Mucosa of descending colon (tissue), 3 donors: Measurements from ENCODE around the gene FGF8. TPM values are rescaled to one million over a fixed set of nuclear protein-coding genes. Genes with fewer than 3 reads are reported as not detected.

Experiments used
- ATAC-seq: fragments of 200-7000 bp; cut with Tn5 transposase; one replicate; pipeline ENCODE4 v1.9.1; 2020; ENCODE audit warnings: mild to moderate bottlenecking, moderate library complexity
- DNase-seq, 3 donors: peaks; one replicate each; pipeline ENCODE4 v3.0.0-alpha.2; 2020
- H3K36me3 ChIP-seq: fragments of 200-600 bp; one replicate; pipeline ENCODE4 v1.8.0; 2021; ENCODE audit warnings: low read depth, mild to moderate bottlenecking
- H3K4me1 ChIP-seq: fragments of 200-600 bp; one replicate; pipeline ENCODE4 v1.8.0; 2021; ENCODE audit warnings: low read depth, mild to moderate bottlenecking
- H3K4me3 ChIP-seq: fragments of 200-600 bp; one replicate; pipeline ENCODE4 v1.8.0; 2021; ENCODE audit warnings: mild to moderate bottlenecking
- H3K9me3 ChIP-seq: fragments of 200-600 bp; one replicate; pipeline ENCODE4 v1.8.0; 2021; ENCODE audit warnings: mild to moderate bottlenecking
- CTCF ChIP-seq: fragments of 200-600 bp; IDR thresholded peaks from one replicate; pipeline ENCODE4 v1.8.0; 2022; ENCODE audit warnings: antibody characterized with exemption, mild to moderate bottlenecking
- intact Hi-C, 2 donors: fragments of 100-400 bp; cut with DNase I in 1 of 2; cut with micrococcal nuclease in 1 of 2; formaldehyde crosslinking; loops; one replicate each; pipeline versions ENCODE4 v1.11.0 to v1.11.1; 2022; cut with DNase I, micrococcal nuclease
- total RNA-seq, 3 donors: library from RNA; stranded (reverse); fragmentation: NEBNext Ultra II Directional in 2 of 3; extraction: Animal tissue kit (Norgen Biotek cat#: 25700) in 2 of 3; gene quantifications; one replicate each; pipeline versions ENCODE4 v1.2.1 to v1.2.4, GENCODE V29; 2021 to 2023
- donor health status: DM: no; HTN: no; CAD: no; lungs with moderate emphysema.
- donor health status: DM: no; HTN: no; CAD: no.
- donor health status: DM: no; HTN: yes; CAD: no.

Gene FGF8
- total RNA-seq, 3 donors from 2014 or later: not detected

- ATAC-seq (no peak), DNase-seq (no peak)
- intact Hi-C loops: loop anchor here in 1 of 2 donors (10.0 kb wide), 1 partner anchor 168 kb away; no protein-coding TSS in a partner anchor
- no peak for TF ChIP-seq CTCF
- Histone ChIP-seq H3K4me3 (no peak overlapping the region), H3K36me3 (no peaks in the 10 kb centered on the region), H3K4me1 (peaks cover 12% of the 10 kb centered on the region), H3K9me3 (no peaks in the 10 kb centered on the region)
Observed at GRCh38 chr10:101772895-101773761, 2.8 kb downstream of the FGF8 start.

- Histone ChIP-seq H3K4me3 (no peak overlapping the region), H3K9me3 (no peaks in the 10 kb centered on the region), H3K36me3 (no peaks in the 10 kb centered on the region), H3K4me1 (peaks cover 10% of the 10 kb centered on the region)
- no peak for TF ChIP-seq CTCF
- ATAC-seq (no peak), DNase-seq (no peak)
- intact Hi-C loops: loop anchor here in 1 of 2 donors (10.0 kb wide), 1 partner anchor 167 kb away; no protein-coding TSS in a partner anchor
Observed at GRCh38 chr10:101772017-101772894, 3.7 kb downstream of the FGF8 start.

GRCh38 chr10:101771380-101771779 lies 4.5 kb downstream of the FGF8 start:
- intact Hi-C loops: loop anchor here in 1 of 2 donors (10.0 kb wide), 1 partner anchor 167 kb away; no protein-coding TSS in a partner anchor
- no peak for DNase-seq
- no peak overlapping the region for H3K4me3 ChIP-seq

GRCh38 chr10:101770331-101771215 lies 5.3 kb downstream of the FGF8 start:
- Histone ChIP-seq H3K4me3 (no peak overlapping the region), H3K9me3 (no peaks in the 10 kb centered on the region), H3K4me1 (peaks cover 6% of the 10 kb centered on the region), H3K36me3 (no peaks in the 10 kb centered on the region)
- intact Hi-C loops: loop anchor here in 1 of 2 donors (10.0 kb wide), 1 partner anchor 166 kb away; no protein-coding TSS in a partner anchor
- no peak for ATAC-seq
- TF ChIP-seq CTCF: no peak
- DNase-seq: no peak

More at GRCh38 chr10:101771380-101771779, 4.5 kb downstream of the FGF8 start:
- Histone ChIP-seq H3K4me1 (peaks cover 9% of the 10 kb centered on the region), H3K9me3 (no peaks in the 10 kb centered on the region), H3K36me3 (no peaks in the 10 kb centered on the region)
- no peak for TF ChIP-seq CTCF
- ATAC-seq: no peak
